Erythroblast (primary cell): Measurements from ENCODE around the gene EIPR1.
"Not testable (repeated sequence)": the region's sequence is repeated elsewhere in the genome, so short reads cannot be mapped to it uniquely, and the experiment has no call there.

Experiments used
- GATA1 ChIP-seq: IDR thresholded peaks from 2 replicates; pipeline ENCODE4 v1.6.1; 2011; ENCODE audit warnings: low read depth, mild to moderate bottlenecking, control low read depth, low read length, moderate library complexity
- POLR2A ChIP-seq: IDR thresholded peaks from 2 replicates; pipeline ENCODE4 v1.6.1; 2011; ENCODE audit warnings: mild to moderate bottlenecking, low read length

GRCh38 chr2:3198671-3199192 is 178.9 kb downstream of the EIPR1 start:
- not testable (repeated sequence) for TF ChIP-seq POLR2A, GATA1
